GM23338 (cell line): ENCODE data around the gene CFP. TPM values are rescaled to one million over a fixed set of nuclear protein-coding genes. Genes with fewer than 3 reads are reported as not detected.

Experiments
- ATAC-seq: fragments of 200-7000 bp; cut with Tn5 transposase; 3 replicates; pipeline ENCODE4 v1.9.1; 2020
- DNase-seq: peaks from one replicate; pipeline ENCODE4 v3.0.0-alpha.2; 2015; ENCODE audit warnings: low spot score
- H2AFZ ChIP-seq: fragments of 200-600 bp; sonication (generic); 2 replicates; pipeline ENCODE4 v1.8.0; 2016; ENCODE audit warnings: antibody characterized with exemption, mild to moderate bottlenecking, moderate library complexity
- H3F3A ChIP-seq: fragments of 200-600 bp; sonication (generic); replicated peaks from 2 replicates; pipeline ENCODE4 v1.8.0; 2017; ENCODE audit warnings: antibody characterized with exemption, mixed run types, low read depth
- H3K27ac ChIP-seq: fragments of 200-600 bp; sonication (generic); 2 replicates; pipeline ENCODE4 v1.6.1; 2016; ENCODE audit warnings: low read depth
- H3K27me3 ChIP-seq: fragments of 200-600 bp; sonication (generic); 2 replicates; pipeline ENCODE4 v1.8.0; 2016; ENCODE audit warnings: mild to moderate bottlenecking, mixed run types, moderate library complexity; ENCODE audit not compliant: insufficient read depth
- H3K36me3 ChIP-seq: fragments of 200-600 bp; sonication (generic); 2 replicates; pipeline ENCODE4 v1.8.0; 2016; ENCODE audit warnings: mild to moderate bottlenecking; ENCODE audit not compliant: insufficient read depth
- H3K4me1 ChIP-seq: fragments of 200-600 bp; sonication (generic); 2 replicates; pipeline ENCODE4 v1.8.0; 2016; ENCODE audit warnings: mild to moderate bottlenecking, moderate library complexity; ENCODE audit not compliant: insufficient read depth
- H3K4me2 ChIP-seq: fragments of 200-600 bp; sonication (generic); 2 replicates; pipeline ENCODE4 v1.7.1; 2017; ENCODE audit warnings: mixed run types
- H3K4me3 ChIP-seq: fragments of 200-600 bp; sonication (generic); 2 replicates; pipeline ENCODE4 v1.6.1; 2016; ENCODE audit warnings: mixed run types
- H3K79me2 ChIP-seq: fragments of 200-600 bp; sonication (generic); replicated peaks from 2 replicates; pipeline ENCODE4 v1.8.0; 2017; ENCODE audit warnings: mild to moderate bottlenecking; ENCODE audit not compliant: insufficient read depth
- H3K9me2 ChIP-seq: fragments of 200-600 bp; sonication (generic); 2 replicates; pipeline ENCODE4 v1.8.0; 2017; ENCODE audit not compliant: insufficient read depth
- H4K20me1 ChIP-seq: fragments of 200-600 bp; sonication (generic); replicated peaks from 2 replicates; pipeline ENCODE4 v1.8.0; 2017; ENCODE audit warnings: mild to moderate bottlenecking; ENCODE audit not compliant: insufficient read depth
- H3K27ac Mint-ChIP-seq: 2 replicates; pipeline ENCODE4 v1.8.0; 2020; ENCODE audit warnings: inconsistent platforms, mild to moderate bottlenecking, moderate library complexity, mixed read lengths
- H3K27me3 Mint-ChIP-seq: 3 replicates; pipeline ENCODE4 v1.8.0; 2022; ENCODE audit warnings: low read depth, mild to moderate bottlenecking, moderate library complexity, mixed read lengths, inconsistent platforms; ENCODE audit not compliant: insufficient read depth, poor library complexity
- H3K36me3 Mint-ChIP-seq: 3 replicates; pipeline ENCODE4 v1.8.0; 2021; ENCODE audit warnings: low read depth, mild to moderate bottlenecking, inconsistent platforms, moderate library complexity, mixed read lengths
- H3K4me1 Mint-ChIP-seq: 3 replicates; pipeline ENCODE4 v1.8.0; 2020; ENCODE audit warnings: mild to moderate bottlenecking, inconsistent platforms, mixed read lengths
- H3K4me3 Mint-ChIP-seq: 3 replicates; pipeline ENCODE4 v1.8.0; 2021; ENCODE audit warnings: moderate library complexity, mild to moderate bottlenecking, inconsistent platforms, mixed read lengths
- H3K9me3 Mint-ChIP-seq: 3 replicates; pipeline ENCODE4 v1.8.0; 2020; ENCODE audit warnings: moderate library complexity, mild to moderate bottlenecking, inconsistent platforms, mixed read lengths
- CREB1 ChIP-seq: fragments of 250-450 bp; sonication (Bioruptor Pico); IDR thresholded peaks from 2 replicates; pipeline ENCODE4 v1.5.0; 2020; ENCODE audit warnings: low read depth, mild to moderate bottlenecking, moderate library complexity
- CTCF ChIP-seq, 2 experiments: fragments of 200-600 bp in 1 of 2; sonication (generic) in 1 of 2; conservative IDR thresholded peaks; 2 replicates each; pipeline versions ENCODE4 v1.5.1 to v1.6.1; 2016 to 2017; ENCODE audit warnings: antibody characterized with exemption in 2 of 2, low read depth in 2 of 2, mild to moderate bottlenecking in 2 of 2, moderate library complexity in 1 of 2
- ETS1 ChIP-seq: IDR thresholded peaks from 2 replicates; pipeline ENCODE4 v1.6.1; 2016; ENCODE audit warnings: antibody characterized with exemption
- ZNF331 ChIP-seq: fragments of 250-450 bp; sonication (Bioruptor Pico); IDR thresholded peaks from 2 replicates; pipeline ENCODE4 v1.5.0; 2020; ENCODE audit warnings: low read depth, mild to moderate bottlenecking, moderate library complexity
- polyA plus RNA-seq: library from polyadenylated mRNA; unstranded; fragments of >200 nt; fragmentation: Nextera tagmentation; extraction: Ambion mirVana; gene quantifications from 2 replicates; pipeline ENCODE4 v1.2.1, GENCODE V29; 2016
- total RNA-seq: library from RNA; depleted of rRNA; stranded (reverse); fragments of >200 nt; shearing (Covaris generic); gene quantifications from 2 replicates; pipeline ENCODE4 v1.2.3, GENCODE V29; 2014
- TF ChIP-seq, protein P1 (sequence below): fragments of 250-450 bp; sonication (Bioruptor Pico); IDR thresholded peaks from 2 replicates; pipeline ENCODE4 v1.5.0; 2020; ENCODE audit warnings: mild to moderate bottlenecking, moderate library complexity
- TF ChIP-seq, protein P2 (sequence below): IDR thresholded peaks from one replicate; pipeline ENCODE4 v1.6.1; 2018; ENCODE audit warnings: antibody characterized with exemption; ENCODE audit not compliant: unreplicated experiment

CFP gene
- total and polyA plus RNA-seq, 2 experiments from 2014 or later = 2.1 to 2.2 TPM

GRCh38 chrX:47597222-47597621 is 32.5 kb downstream of the CFP start:
- no peaks in the 10 kb centered on the region for H3K4me1 Mint-ChIP-seq
- no peak overlapping the region for H3K4me3 ChIP-seq
- H3F3A ChIP-seq = no peaks in the 10 kb centered on the region
- no peaks in the 10 kb centered on the region for H3K36me3 ChIP-seq
- TF ChIP-seq ZNF331 (no peak), CREB1 (CRISPR knock-in tag) (no peak), CTCF (conservative IDR thresholded peaks at IDR 0.05; ENCODE audit: low read depth in 2 of 2) (no peak), ETS1 (no peak)
- TF ChIP-seq, protein P1, sequence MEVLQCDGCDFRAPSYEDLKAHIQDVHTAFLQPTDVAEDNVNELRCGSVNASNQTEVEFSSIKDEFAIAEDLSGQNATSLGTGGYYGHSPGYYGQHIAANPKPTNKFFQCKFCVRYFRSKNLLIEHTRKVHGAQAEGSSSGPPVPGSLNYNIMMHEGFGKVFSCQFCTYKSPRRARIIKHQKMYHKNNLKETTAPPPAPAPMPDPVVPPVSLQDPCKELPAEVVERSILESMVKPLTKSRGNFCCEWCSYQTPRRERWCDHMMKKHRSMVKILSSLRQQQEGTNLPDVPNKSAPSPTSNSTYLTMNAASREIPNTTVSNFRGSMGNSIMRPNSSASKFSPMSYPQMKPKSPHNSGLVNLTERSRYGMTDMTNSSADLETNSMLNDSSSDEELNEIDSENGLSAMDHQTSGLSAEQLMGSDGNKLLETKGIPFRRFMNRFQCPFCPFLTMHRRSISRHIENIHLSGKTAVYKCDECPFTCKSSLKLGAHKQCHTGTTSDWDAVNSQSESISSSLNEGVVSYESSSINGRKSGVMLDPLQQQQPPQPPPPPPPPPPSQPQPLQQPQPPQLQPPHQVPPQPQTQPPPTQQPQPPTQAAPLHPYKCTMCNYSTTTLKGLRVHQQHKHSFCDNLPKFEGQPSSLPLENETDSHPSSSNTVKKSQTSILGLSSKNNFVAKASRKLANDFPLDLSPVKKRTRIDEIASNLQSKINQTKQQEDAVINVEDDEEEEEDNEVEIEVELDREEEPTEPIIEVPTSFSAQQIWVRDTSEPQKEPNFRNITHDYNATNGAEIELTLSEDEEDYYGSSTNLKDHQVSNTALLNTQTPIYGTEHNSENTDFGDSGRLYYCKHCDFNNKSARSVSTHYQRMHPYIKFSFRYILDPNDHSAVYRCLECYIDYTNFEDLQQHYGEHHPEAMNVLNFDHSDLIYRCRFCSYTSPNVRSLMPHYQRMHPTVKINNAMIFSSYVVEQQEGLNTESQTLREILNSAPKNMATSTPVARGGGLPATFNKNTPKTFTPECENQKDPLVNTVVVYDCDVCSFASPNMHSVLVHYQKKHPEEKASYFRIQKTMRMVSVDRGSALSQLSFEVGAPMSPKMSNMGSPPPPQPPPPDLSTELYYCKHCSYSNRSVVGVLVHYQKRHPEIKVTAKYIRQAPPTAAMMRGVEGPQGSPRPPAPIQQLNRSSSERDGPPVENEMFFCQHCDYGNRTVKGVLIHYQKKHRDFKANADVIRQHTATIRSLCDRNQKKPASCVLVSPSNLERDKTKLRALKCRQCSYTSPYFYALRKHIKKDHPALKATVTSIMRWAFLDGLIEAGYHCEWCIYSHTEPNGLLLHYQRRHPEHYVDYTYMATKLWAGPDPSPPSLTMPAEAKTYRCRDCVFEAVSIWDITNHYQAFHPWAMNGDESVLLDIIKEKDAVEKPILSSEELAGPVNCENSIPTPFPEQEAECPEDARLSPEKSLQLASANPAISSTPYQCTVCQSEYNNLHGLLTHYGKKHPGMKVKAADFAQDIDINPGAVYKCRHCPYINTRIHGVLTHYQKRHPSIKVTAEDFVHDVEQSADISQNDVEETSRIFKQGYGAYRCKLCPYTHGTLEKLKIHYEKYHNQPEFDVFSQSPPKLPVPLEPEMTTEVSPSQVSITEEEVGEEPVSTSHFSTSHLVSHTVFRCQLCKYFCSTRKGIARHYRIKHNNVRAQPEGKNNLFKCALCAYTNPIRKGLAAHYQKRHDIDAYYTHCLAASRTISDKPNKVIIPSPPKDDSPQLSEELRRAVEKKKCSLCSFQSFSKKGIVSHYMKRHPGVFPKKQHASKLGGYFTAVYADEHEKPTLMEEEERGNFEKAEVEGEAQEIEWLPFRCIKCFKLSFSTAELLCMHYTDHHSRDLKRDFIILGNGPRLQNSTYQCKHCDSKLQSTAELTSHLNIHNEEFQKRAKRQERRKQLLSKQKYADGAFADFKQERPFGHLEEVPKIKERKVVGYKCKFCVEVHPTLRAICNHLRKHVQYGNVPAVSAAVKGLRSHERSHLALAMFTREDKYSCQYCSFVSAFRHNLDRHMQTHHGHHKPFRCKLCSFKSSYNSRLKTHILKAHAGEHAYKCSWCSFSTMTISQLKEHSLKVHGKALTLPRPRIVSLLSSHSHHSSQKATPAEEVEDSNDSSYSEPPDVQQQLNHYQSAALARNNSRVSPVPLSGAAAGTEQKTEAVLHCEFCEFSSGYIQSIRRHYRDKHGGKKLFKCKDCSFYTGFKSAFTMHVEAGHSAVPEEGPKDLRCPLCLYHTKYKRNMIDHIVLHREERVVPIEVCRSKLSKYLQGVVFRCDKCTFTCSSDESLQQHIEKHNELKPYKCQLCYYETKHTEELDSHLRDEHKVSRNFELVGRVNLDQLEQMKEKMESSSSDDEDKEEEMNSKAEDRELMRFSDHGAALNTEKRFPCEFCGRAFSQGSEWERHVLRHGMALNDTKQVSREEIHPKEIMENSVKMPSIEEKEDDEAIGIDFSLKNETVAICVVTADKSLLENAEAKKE (CRISPR knock-in tag) = no peak
- TF ChIP-seq, protein P2, sequence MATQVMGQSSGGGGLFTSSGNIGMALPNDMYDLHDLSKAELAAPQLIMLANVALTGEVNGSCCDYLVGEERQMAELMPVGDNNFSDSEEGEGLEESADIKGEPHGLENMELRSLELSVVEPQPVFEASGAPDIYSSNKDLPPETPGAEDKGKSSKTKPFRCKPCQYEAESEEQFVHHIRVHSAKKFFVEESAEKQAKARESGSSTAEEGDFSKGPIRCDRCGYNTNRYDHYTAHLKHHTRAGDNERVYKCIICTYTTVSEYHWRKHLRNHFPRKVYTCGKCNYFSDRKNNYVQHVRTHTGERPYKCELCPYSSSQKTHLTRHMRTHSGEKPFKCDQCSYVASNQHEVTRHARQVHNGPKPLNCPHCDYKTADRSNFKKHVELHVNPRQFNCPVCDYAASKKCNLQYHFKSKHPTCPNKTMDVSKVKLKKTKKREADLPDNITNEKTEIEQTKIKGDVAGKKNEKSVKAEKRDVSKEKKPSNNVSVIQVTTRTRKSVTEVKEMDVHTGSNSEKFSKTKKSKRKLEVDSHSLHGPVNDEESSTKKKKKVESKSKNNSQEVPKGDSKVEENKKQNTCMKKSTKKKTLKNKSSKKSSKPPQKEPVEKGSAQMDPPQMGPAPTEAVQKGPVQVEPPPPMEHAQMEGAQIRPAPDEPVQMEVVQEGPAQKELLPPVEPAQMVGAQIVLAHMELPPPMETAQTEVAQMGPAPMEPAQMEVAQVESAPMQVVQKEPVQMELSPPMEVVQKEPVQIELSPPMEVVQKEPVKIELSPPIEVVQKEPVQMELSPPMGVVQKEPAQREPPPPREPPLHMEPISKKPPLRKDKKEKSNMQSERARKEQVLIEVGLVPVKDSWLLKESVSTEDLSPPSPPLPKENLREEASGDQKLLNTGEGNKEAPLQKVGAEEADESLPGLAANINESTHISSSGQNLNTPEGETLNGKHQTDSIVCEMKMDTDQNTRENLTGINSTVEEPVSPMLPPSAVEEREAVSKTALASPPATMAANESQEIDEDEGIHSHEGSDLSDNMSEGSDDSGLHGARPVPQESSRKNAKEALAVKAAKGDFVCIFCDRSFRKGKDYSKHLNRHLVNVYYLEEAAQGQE = no peak
- no peak overlapping the region for H3K4me2 ChIP-seq
- H3K9me3 Mint-ChIP-seq = no peaks in the 10 kb centered on the region
- no peak overlapping the region for H3K4me3 Mint-ChIP-seq
- peaks cover 7% of the 10 kb centered on the region; the same call in 2 of the 3 replicates for H3K36me3 Mint-ChIP-seq
- H3K27me3 ChIP-seq = no peaks in the 10 kb centered on the region
- no peaks in the 10 kb centered on the region for H3K9me2 ChIP-seq
- H3K27ac Mint-ChIP-seq = no peak overlapping the region
- H4K20me1 ChIP-seq = no peaks in the 10 kb centered on the region
- H3K27ac ChIP-seq = no peak overlapping the region
- H3K27me3 Mint-ChIP-seq = no peaks in the 10 kb centered on the region
- H3K79me2 ChIP-seq = no peaks in the 10 kb centered on the region
- DNase-seq = no peak
- no peaks in the 10 kb centered on the region for H3K4me1 ChIP-seq
- H2AFZ ChIP-seq = no peak overlapping the region
- no peak for ATAC-seq
